ENCODE data around the gene ADAMTS17. TPM values are rescaled to one million over a fixed set of nuclear protein-coding genes. Genes with fewer than 3 reads are reported as not detected.

The ADAMTS17 gene
- total RNA-seq, 4 donors from 2014 or later, result 4.5 to 11.4 (median 6.6) TPM

DNA sequence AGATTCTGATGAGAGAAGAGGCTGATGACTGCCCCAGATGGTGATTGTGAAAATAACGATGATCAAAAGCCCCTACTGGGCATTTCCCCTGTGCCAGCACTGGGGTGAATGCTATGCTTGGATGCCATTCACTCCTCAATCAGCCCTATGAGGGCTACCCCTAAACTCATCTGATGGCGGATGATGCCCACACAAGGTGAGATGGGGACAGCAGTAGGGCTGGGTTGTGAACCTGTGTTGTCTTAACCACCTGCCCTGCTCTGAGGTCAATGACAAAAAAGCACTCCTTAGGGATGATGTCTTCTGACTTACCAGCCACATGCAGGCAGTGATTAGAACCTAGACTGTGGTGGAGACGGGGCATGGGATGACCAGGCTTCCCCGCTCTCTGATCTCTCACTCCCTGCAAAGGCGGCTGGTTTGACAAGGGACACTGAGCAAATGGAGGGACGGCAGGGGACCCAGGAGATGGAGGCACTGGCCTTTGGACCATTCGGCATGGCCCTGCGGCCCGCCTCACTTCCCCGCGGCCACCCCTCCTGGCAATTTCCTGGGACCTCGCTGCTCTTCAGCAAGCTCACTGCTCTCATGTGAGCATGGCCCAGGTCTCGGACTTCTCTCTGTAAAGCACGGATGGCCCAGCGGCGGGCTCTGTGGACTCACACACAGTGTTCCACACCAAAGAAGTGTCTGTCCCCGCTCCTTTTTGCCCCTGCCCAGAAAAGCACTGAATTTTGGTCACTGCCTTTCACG lies 357.1 kb downstream of the ADAMTS17 start:
- Histone ChIP-seq H3K27ac (no peak overlapping the region), H3K4me1 (peaks cover 0 to 4% (median 0%) of the 10 kb centered on the region in 3 donors), H3K36me3 (no peaks in the 10 kb centered on the region), H3K27me3 (no peaks in the 10 kb centered on the region), H3K4me3 (no peak overlapping the region), H3K9me3 (no peaks in the 10 kb centered on the region)
- intact Hi-C loops (cut with DNase I), result no loop called here
- no peak for DNase-seq
- 94 to 96% methylated on average over 6 to 11 of the region's 18 CpGs for WGBS, 2 donors
- no peak for TF ChIP-seq POLR2A (IDR thresholded peaks at IDR 0.05)
- TF ChIP-seq, protein P1, sequence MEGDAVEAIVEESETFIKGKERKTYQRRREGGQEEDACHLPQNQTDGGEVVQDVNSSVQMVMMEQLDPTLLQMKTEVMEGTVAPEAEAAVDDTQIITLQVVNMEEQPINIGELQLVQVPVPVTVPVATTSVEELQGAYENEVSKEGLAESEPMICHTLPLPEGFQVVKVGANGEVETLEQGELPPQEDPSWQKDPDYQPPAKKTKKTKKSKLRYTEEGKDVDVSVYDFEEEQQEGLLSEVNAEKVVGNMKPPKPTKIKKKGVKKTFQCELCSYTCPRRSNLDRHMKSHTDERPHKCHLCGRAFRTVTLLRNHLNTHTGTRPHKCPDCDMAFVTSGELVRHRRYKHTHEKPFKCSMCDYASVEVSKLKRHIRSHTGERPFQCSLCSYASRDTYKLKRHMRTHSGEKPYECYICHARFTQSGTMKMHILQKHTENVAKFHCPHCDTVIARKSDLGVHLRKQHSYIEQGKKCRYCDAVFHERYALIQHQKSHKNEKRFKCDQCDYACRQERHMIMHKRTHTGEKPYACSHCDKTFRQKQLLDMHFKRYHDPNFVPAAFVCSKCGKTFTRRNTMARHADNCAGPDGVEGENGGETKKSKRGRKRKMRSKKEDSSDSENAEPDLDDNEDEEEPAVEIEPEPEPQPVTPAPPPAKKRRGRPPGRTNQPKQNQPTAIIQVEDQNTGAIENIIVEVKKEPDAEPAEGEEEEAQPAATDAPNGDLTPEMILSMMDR (IDR thresholded peaks at IDR 0.05), result no peak

DNA sequence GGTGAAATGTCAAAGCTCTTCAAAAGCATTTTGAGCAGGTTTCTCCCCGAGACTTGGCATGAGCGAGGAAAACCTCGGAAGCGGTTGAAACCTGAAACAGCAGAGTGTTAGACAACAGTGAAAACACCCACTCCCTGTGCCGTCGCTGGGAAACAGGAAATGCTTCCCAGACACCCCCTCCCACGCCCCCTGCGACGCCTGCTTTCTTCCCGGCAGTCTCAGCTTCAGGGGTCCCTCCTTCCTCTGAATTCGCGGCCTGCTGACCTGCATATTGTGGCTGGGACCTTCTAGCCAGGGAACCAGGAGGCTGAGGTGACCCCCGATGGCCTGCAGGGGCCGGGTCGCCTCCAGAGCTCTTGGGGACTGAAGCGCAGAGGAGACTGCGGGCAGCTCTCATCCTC lies 357.9 kb downstream of the ADAMTS17 start:
- Histone ChIP-seq H3K4me1 (peaks cover 0 to 4% (median 0%) of the 10 kb centered on the region in 3 donors), H3K4me3 (no peak overlapping the region), H3K36me3 (no peaks in the 10 kb centered on the region), H3K27ac (peak overlapping the region in 1 of 4 donors; percentile 21), H3K9me3 (no peaks in the 10 kb centered on the region), H3K27me3 (no peaks in the 10 kb centered on the region)
- intact Hi-C loops (cut with DNase I), result no loop called here
- no peak for DNase-seq
- TF ChIP-seq, protein P1 (IDR thresholded peaks at IDR 0.05), result no peak
- TF ChIP-seq POLR2A (IDR thresholded peaks at IDR 0.05), result no peak
- 72 to 77% methylated on average over 4 to 7 of the region's 17 CpGs for WGBS, 2 donors

DNA sequence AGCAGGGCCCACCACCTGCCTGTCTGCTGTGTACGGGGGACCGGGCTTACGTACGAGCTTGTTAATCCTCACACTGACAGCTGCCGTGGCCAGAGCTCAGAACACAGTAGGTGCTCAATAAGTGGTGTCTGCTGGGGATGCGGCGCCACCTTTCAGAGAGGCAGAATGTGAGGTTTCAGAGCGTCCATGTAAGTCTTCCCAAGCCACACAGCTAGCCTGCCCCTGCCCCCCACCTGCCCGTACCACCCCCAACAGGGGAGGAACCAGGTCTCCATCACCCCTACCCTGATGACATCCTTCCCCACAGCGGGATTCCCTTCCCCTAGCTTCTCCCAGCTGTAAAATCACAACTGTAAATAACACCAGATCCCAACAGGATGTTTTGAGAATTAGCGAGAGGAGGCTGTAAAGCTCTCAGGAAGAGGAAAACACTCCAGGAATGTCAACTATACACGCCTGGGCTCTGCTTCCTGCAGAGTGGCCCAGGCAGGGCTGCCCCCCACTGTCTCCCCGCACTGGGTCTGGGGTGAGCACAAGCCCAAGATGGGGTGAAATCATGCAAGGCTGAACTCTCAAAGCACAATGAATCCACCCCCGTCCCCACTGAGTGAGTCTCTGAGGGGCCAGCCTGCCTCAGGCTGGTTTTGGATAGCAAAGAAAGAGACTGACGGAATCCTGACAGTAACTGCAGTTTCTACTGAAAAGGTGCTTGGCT lies 358.4 kb downstream of the ADAMTS17 start:
- no peak for DNase-seq
- 61 to 68% methylated on average over 11 to 15 of the region's 15 CpGs for WGBS, 2 donors
- Histone ChIP-seq H3K4me1 (peaks cover 0 to 4% (median 0%) of the 10 kb centered on the region in 3 donors), H3K36me3 (no peaks in the 10 kb centered on the region), H3K27me3 (no peaks in the 10 kb centered on the region), H3K4me3 (no peak overlapping the region), H3K9me3 (no peaks in the 10 kb centered on the region), H3K27ac (peak overlapping the region in 1 of 4 donors; percentile 21)
- intact Hi-C loops (cut with DNase I), result no loop called here
- no peak for TF ChIP-seq POLR2A (IDR thresholded peaks at IDR 0.05)
- TF ChIP-seq, protein P1 (IDR thresholded peaks at IDR 0.05), result no peak

DNA sequence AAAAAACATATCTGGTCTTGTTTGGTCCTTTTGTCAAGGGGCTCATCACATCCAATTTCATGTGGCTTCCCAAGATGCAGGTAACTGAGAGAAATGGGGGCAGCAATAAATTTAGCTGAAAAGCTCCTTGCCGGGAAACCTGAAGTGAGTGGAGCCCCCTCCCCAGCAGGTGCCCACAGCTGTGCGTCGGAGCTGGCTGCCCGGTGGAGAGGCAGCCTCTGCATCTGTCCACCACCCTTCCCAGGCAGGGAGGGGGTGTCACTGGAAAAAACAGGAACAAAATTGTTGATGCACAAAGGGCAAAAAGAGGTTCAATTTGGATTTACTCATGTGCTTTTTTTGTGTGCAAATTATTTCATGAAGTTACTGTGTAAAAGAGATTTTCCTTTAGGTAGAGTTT lies 359.1 kb downstream of the ADAMTS17 start:
- intact Hi-C loops (cut with DNase I), result no loop called here
- no peaks in the 10 kb centered on the region for H3K36me3 ChIP-seq
- TF ChIP-seq, protein P1 (IDR thresholded peaks at IDR 0.05), result no peak
- no peak for TF ChIP-seq POLR2A (IDR thresholded peaks at IDR 0.05)
- no peak overlapping the region for H3K27ac ChIP-seq
- DNase-seq, result no peak
- no peak overlapping the region for H3K4me3 ChIP-seq
- no peaks in the 10 kb centered on the region for H3K9me3 ChIP-seq
- H3K27me3 ChIP-seq, result no peaks in the 10 kb centered on the region
- 79 to 92% methylated on average over 3 to 4 of the region's 4 CpGs for WGBS, 2 donors
- peaks cover 0 to 8% (median 4%) of the 10 kb centered on the region in 3 donors for H3K4me1 ChIP-seq
